Neutrophil (primary cell): ENCODE data around the gene LCK.

Experiments used
- H3K27ac ChIP-seq: fragments of 200-600 bp; sonication (generic); 2 replicates; pipeline ENCODE4 v1.5.1; 2016; ENCODE audit warnings: mild to moderate bottlenecking, moderate library complexity
- H3K27me3 ChIP-seq: fragments of 200-600 bp; sonication (generic); 2 replicates; pipeline ENCODE4 v1.6.0; 2016; ENCODE audit warnings: mild to moderate bottlenecking
- H3K36me3 ChIP-seq: fragments of 200-600 bp; sonication (generic); 2 replicates; pipeline ENCODE4 v1.5.1; 2017
- H3K4me1 ChIP-seq, 2 experiments: fragments of 200-600 bp in 1 of 2; sonication (generic) in 1 of 2; 1 replicate in 1 of 2; 2 replicates in 1 of 2; pipeline versions ENCODE4 v1.5.1 to v1.6.1; 2013 to 2016; ENCODE audit warnings: low read depth in 1 of 2, low read length in 1 of 2, mild to moderate bottlenecking in 1 of 2, moderate library complexity in 1 of 2; ENCODE audit not compliant: control insufficient read depth in 1 of 2, insufficient read depth in 1 of 2
- H3K4me3 ChIP-seq, 2 experiments: fragments of 200-600 bp in 1 of 2; sonication (generic) in 1 of 2; 1 replicate in 1 of 2; 2 replicates in 1 of 2; pipeline ENCODE4 v1.5.1; 2013 to 2016; ENCODE audit warnings: low read depth in 1 of 2, low read length in 1 of 2, mild to moderate bottlenecking in 1 of 2, moderate library complexity in 1 of 2
- H3K9me3 ChIP-seq: fragments of 200-600 bp; sonication (generic); 2 replicates; pipeline ENCODE4 v1.5.1; 2016
- TF ChIP-seq, protein P1 (sequence below): fragments of 200-600 bp; sonication (generic); IDR thresholded peaks from 2 replicates; pipeline ENCODE4 v1.5.1; 2016; ENCODE audit warnings: antibody characterized with exemption

The LCK gene

GRCh38 chr1:32333251-32333963 lies 82.3 kb downstream of the LCK start:
- Histone ChIP-seq H3K4me3 (no peak overlapping the region), H3K36me3 (peaks cover 49% of the 10 kb centered on the region), H3K27me3 (peaks cover 16% of the 10 kb centered on the region), H3K4me1 (peaks cover 30 to 32% of the 10 kb centered on the region in 2 experiments), H3K27ac (no peak overlapping the region), H3K9me3 (no peaks in the 10 kb centered on the region)
- TF ChIP-seq, protein P1, sequence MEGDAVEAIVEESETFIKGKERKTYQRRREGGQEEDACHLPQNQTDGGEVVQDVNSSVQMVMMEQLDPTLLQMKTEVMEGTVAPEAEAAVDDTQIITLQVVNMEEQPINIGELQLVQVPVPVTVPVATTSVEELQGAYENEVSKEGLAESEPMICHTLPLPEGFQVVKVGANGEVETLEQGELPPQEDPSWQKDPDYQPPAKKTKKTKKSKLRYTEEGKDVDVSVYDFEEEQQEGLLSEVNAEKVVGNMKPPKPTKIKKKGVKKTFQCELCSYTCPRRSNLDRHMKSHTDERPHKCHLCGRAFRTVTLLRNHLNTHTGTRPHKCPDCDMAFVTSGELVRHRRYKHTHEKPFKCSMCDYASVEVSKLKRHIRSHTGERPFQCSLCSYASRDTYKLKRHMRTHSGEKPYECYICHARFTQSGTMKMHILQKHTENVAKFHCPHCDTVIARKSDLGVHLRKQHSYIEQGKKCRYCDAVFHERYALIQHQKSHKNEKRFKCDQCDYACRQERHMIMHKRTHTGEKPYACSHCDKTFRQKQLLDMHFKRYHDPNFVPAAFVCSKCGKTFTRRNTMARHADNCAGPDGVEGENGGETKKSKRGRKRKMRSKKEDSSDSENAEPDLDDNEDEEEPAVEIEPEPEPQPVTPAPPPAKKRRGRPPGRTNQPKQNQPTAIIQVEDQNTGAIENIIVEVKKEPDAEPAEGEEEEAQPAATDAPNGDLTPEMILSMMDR, result no peak

- Histone ChIP-seq H3K27ac (no peak overlapping the region), H3K4me3 (peak overlapping the region in 1 of 2 experiments; percentile 72), H3K9me3 (no peaks in the 10 kb centered on the region), H3K27me3 (peaks cover 16% of the 10 kb centered on the region), H3K4me1 (peaks cover 40 to 42% of the 10 kb centered on the region in 2 experiments), H3K36me3 (peaks cover 39% of the 10 kb centered on the region)
- TF ChIP-seq, protein P1, result no peak
Measured at GRCh38 chr1:32334274-32334861, 83.3 kb downstream of the LCK start.

GRCh38 chr1:32334864-32335534 lies 83.9 kb downstream of the LCK start:
- peaks cover 33% of the 10 kb centered on the region for H3K36me3 ChIP-seq
- no peaks in the 10 kb centered on the region for H3K9me3 ChIP-seq
- H3K4me3 ChIP-seq, result peak overlapping the region; percentile 60 to 72
- TF ChIP-seq, protein P1, result peak; percentile 88
- peaks cover 16% of the 10 kb centered on the region for H3K27me3 ChIP-seq
- H3K4me1 ChIP-seq, result peaks cover 46 to 48% of the 10 kb centered on the region in 2 experiments
- peak overlapping the region; percentile 100 for H3K27ac ChIP-seq

DNA sequence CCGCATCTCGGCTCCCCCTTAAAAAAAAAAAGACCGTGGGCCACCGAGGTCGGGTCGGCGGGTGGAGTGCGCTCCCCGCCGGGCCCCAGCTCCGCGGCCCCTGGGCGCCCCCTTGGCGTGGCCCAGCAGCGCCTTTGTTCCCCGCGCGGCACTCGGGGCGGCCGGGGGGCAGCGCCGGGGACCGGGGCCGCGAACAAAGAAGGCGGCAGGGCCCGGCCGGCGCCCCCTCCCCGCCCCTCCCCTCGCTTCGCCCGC lies 84.4 kb downstream of the LCK start:
- TF ChIP-seq, protein P1, result no peak
- peaks cover 28% of the 10 kb centered on the region for H3K36me3 ChIP-seq
- H3K9me3 ChIP-seq, result no peaks in the 10 kb centered on the region
- H3K27ac ChIP-seq, result peak overlapping the region; percentile 100
- peak overlapping the region; percentile 60 to 72 for H3K4me3 ChIP-seq
- peaks cover 16% of the 10 kb centered on the region for H3K27me3 ChIP-seq
- H3K4me1 ChIP-seq, result peaks cover 49 to 52% of the 10 kb centered on the region in 2 experiments
